ENCODE results near the gene ID4. TPM values are rescaled to one million over a fixed set of nuclear protein-coding genes. Genes with fewer than 3 reads are reported as not detected.
"Not testable (repeated sequence)": the region's sequence is repeated elsewhere in the genome, so short reads cannot be mapped to it uniquely, and the experiment has no call there.

The ID4 gene
- polyA plus RNA-seq, 4 donors = 153 to 185 (median 174) TPM

- not testable (repeated sequence) for DNase-seq (ENCODE audit: low read depth in 4 of 4, low spot score in 3 of 4)
Observed at GRCh38 chr6:19854421-19855015, 17.3 kb downstream of the ID4 start.

- DNase-seq (ENCODE audit: low read depth in 4 of 4, low spot score in 3 of 4) = no peak
Observed at GRCh38 chr6:19855536-19855935, 18.4 kb downstream of the ID4 start.

GRCh38 chr6:19857139-19857538 is 20.0 kb downstream of the ID4 start:
- no peak for DNase-seq (ENCODE audit: low read depth in 4 of 4, low spot score in 3 of 4)

GRCh38 chr6:19857703-19858102 is 20.5 kb downstream of the ID4 start:
- no peak for DNase-seq (ENCODE audit: low read depth in 4 of 4, low spot score in 3 of 4)

- DNase-seq (ENCODE audit: low read depth in 4 of 4, low spot score in 3 of 4) = no peak
Observed at GRCh38 chr6:19860235-19860877, 23.2 kb downstream of the ID4 start.

GRCh38 chr6:19864285-19864684 is 27.1 kb downstream of the ID4 start:
- no peak for DNase-seq (ENCODE audit: low read depth in 4 of 4, low spot score in 3 of 4)

GRCh38 chr6:19865178-19865577 is 28.0 kb downstream of the ID4 start:
- DNase-seq (ENCODE audit: low read depth in 4 of 4, low spot score in 3 of 4) = no peak

- no peak for DNase-seq (ENCODE audit: low read depth in 4 of 4, low spot score in 3 of 4)
Observed at GRCh38 chr6:19866173-19866984, 29.2 kb downstream of the ID4 start.

- no peak for DNase-seq (ENCODE audit: low read depth in 4 of 4, low spot score in 3 of 4)
Observed at GRCh38 chr6:19866985-19867627, 29.9 kb downstream of the ID4 start.

GRCh38 chr6:19869464-19869863 is 32.3 kb downstream of the ID4 start:
- no peak for DNase-seq (ENCODE audit: low read depth in 4 of 4, low spot score in 3 of 4)

GRCh38 chr6:19870322-19870721 is 33.2 kb downstream of the ID4 start:
- no peak for DNase-seq (ENCODE audit: low read depth in 4 of 4, low spot score in 3 of 4)

- DNase-seq (ENCODE audit: low read depth in 4 of 4, low spot score in 3 of 4) = no peak
Observed at GRCh38 chr6:19873031-19873430, 35.9 kb downstream of the ID4 start.

GRCh38 chr6:19876672-19877071 is 39.5 kb downstream of the ID4 start:
- DNase-seq (ENCODE audit: low read depth in 4 of 4, low spot score in 3 of 4) = no peak

- no peak for DNase-seq (ENCODE audit: low read depth in 4 of 4, low spot score in 3 of 4)
Observed at GRCh38 chr6:19879663-19880062, 42.5 kb downstream of the ID4 start.

- DNase-seq (ENCODE audit: low read depth in 4 of 4, low spot score in 3 of 4) = no peak
Observed at GRCh38 chr6:19880066-19880465, 42.9 kb downstream of the ID4 start.

GRCh38 chr6:19891451-19891850 is 54.3 kb downstream of the ID4 start:
- peak in 3 of 4 donors; percentile 46 to 57 (median 55) for DNase-seq (ENCODE audit: low read depth in 4 of 4, low spot score in 3 of 4)

All from right renal pelvis (tissue), 4 donors.